NCI-H1694 treated with DMSO at 0.1 percent for 48 hours (cell line): ENCODE data around the gene SIVA1.

Experiments
- DNase-seq: peaks from one replicate; lab custom pipeline; 2025; lab: John Stamatoyannopoulos, UW

The SIVA1 gene

GRCh38 chr14:104784846-104785707, 32.1 kb downstream of the SIVA1 start:
- DNase-seq: peak; percentile 88

- no peak for DNase-seq
Measured at GRCh38 chr14:104785708-104786080, 32.7 kb downstream of the SIVA1 start.

- no peak for DNase-seq
Measured at GRCh38 chr14:104786091-104786586, 33.2 kb downstream of the SIVA1 start.

GRCh38 chr14:104786726-104787675, 34.1 kb downstream of the SIVA1 start:
- DNase-seq: no peak

- DNase-seq: no peak
Measured at GRCh38 chr14:104787736-104788135, 34.8 kb downstream of the SIVA1 start.

DNA sequence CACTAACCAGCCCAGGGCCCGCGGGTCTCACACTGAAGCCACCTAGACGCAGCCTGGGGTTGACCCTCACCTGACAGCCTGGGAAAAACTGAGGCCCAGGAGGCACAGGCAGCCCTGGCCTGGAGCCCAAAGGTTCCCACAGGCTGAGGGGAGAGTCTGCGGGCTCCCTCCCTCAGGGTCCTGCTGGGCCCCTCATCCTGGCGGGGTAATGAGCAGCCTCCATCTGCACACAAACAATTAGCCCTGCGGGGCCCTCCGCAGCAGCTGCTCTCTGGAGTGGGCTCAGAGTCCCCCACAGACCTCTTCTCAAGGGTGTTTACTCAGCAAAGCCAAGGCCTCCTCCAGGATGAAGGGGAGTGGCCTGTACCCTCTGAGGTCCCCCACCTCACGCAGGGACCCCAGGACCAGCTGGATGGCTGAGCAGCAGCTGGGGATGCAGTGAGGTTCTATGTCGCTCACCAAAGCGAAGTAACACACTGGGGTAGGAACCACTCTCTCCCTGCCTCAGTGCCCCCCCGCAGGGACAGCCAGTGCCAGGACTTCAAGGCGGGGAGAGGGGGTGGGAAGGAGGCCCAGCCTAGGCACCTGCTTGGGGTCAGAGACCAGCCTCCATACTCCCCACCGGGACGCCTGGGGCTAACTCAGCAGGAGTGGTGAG, 35.3 kb downstream of the SIVA1 start:
- DNase-seq: peak; percentile 95

DNA sequence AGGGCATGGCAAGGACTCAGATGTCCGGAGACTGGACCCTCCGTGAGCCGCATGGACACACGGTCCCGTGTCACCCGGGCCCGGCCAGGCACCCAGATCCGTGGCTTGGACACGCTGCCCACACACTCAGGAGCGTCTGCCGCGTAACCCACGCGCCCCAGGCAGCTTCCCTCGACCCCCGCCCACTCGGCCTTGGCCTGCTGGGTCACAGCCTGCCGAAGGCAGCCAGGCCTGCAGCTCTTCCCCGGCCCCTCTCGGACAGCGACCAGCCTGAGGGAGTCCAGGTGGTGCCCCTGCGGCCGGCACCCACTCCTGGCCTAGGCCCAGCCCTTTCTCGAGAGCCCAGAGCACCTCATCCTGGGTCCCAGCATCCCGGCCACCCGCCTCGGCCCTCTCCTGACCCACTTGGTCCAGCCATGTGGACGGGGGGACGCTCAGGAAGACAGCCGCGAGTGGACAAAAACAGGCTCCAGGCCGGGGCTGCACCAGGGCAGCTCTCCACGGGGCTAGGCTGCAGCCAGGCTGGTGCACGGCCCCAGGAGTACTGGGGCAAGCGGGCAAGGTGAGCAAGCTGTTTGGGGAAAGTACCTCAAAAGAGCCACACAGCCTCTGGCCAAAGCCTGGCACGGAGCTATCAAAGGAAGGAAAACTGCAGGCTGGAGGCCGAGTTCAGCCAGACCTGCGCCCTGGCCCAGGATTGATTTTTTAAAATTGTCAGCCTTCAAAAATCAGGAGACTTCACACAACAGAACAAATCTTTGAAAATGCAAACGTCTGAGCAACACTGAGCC, 36.1 kb downstream of the SIVA1 start:
- no peak for DNase-seq

DNA sequence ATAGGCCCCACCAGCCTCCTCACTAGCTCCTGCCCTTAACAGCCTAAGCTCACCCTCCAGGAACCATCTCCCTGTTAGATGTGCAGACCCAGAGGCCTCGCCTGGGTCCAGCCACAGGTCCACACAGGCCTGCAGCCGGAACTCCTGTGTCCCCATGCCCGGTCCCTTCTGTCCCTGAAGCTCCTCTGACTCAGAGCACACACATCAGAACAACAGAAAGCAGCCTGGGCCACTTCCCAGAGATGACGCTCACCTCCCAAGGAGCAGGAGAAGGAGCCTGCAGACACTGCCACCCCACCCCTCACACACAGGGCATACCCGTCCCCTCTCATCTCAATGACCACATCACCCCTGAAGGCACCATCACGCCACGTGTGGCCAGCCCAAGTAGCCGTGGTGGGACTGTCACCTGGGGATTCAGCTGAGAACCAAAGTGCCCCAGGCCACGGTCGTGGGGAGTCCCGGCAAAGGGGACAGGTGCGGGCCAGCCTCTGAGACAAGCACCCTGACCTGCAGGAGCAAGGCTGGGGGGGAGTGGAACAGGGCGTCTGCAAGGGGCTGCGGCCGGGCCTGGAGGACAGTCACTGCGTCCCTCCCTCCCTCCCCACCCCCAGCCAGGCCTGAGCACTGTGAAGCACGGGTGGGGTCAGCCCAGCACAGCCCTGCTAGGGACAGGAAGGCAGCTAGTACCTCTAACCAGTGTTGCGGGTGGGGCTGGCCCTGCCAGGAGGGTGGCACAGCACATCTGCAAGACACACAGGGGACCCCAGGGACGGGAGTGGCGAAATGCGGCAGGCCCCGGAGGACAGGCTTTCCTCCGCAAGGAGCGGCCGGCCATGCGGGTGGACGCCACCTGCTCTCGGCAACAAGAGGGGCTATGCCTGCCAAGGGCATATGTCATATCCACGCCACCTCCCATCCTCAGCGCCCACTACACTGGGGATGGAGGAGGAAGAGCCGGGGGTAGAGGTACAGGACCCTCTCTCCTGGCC, 37.1 kb downstream of the SIVA1 start:
- DNase-seq: no peak

DNA sequence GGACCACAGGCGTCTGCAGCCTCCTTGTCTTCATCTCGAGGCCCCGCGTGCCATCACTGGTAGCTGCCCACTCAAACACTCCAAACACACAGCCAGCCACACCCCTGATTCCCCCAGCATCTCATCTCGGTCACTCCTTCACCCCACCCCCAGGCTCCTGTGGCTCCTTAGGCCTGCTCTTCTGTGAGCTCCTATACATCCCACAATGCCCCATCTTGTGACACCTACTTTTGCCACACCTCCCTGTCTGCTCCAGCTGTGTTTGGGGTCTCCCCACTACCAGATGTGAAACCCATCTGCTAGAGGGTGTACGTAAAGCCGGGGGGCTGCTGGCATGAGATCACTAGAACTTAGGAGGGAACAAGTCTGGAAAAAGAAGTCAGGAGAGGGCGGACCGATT, 38.5 kb downstream of the SIVA1 start:
- DNase-seq: no peak

DNA sequence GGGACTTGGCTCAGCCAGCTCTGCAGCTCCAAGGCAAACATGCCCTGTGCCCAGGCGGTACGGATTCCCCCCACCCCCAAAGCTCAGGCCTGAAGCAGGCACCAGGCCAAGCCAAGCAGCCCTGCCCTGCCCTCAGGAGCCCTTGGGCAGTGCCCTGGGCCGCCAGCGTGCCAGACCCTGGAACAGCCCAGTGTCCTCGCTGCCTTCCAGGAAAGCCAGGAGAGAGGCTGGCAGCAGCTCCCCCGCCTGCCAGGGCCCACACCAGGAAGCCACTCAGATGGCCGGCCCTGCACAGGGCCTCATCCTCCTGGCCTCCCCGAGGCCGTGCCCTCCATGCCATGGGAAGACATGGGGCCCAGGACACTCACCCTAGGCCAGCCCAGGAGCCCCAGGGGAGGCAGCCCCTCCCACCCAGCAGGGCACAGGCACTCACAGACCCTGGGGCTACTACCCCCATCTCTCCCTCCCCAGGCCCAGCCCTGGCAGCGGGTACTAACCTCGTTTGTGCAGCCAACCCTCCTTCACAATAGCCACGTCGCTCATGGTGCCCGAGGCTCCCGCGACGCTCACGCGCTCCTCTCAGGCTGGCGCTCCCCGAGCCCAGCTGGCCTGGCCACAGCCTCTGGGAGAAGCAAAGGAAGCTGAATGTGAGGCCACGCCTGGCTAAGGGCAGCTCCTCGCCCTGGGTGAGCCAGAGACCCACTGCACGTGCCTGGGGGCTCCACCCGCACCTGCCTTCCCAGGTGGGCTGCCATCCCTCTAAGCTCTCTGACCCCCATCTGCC, 39.3 kb downstream of the SIVA1 start:
- no peak for DNase-seq

GRCh38 chr14:104792945-104793702, 40.2 kb downstream of the SIVA1 start:
- DNase-seq: no peak

DNA sequence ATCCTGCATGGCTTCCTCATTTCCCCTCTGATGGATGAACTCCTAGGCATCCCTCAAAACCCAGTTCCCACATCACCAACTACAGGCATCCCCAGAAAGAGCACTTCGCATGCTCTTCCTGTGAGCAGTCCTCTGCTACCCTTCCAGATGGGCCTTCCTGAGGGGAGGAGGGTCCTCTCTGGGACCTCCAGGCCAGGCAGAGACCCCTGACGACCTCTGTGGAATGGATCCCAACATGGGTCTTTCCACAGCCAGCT, 40.7 kb downstream of the SIVA1 start:
- no peak for DNase-seq

DNA sequence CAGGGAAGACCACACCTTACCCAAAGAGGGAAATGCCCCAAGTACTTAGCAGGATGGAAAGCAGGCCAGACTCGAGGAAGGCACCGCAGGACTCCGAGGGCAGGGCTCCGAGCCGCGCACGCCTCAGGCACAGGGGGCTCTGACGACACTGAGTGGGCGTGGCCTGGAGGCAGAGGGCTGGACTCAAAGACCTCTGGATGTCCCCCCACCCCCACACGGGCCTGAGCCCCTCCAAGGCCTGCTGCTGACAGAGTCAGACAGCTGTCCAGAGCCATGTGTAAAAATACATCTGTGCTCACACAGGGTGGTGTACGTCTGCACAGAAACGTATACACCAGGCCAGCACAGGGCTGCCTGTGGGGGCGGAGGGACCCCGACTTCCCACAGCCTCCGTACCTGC, 41.2 kb downstream of the SIVA1 start:
- no peak for DNase-seq

DNA sequence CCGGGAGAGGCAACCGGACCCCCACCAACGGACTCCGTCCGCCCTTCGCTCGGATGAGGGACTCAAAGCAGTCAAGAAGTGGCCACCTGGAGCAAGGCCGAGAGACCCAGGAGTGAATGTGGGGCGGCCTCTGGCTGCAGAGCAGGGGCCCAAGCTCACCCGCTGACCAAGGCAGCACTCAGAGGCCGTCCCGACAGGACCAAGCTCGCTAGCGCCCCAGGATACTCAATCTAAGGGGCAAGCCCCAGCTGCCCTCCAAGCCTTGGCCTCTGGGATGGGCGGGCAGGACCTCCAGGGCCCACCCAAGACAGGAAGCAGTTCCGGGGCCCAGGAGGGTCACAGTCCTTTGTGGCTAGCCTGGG, 41.7 kb downstream of the SIVA1 start:
- no peak for DNase-seq

DNA sequence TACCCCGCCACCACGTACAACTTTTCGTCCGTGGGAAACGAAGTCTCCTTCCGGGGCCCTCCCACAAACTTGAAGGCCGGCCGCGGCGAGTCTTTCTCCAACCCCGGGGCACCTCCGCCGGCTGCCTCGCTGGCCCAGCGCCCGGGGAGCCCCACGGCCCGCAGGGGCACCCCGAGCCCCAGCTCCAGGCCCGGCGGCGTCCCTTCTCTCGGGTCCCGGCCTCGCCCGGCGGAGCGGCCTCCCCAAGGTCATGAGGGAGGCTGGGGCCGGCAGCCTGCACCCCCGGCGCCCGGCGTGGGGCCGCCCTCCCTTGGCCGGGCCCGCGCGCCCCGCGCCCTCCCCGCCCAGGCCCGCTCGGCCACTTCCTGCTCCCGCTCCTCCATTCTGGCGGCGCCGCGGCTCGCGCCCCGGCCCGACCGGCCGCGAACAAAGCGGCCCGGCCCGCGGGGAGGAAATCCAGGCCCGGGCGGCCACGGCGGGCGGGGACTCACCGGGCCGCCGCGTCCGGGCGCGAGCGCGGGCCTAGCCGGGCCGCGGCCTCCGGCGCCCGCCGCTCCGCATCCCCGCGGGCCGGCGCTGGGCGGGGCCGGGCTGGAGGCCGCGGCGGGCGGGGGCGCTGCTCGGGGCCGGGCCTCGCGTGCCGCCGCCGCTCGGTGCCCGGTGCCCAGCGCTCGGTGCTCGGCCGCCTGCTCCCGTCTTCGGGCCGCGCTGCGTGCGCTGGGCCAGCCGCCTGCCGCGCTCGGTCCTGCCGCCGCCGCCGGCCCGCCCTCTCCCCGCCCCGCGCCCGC, 42.2 kb downstream of the SIVA1 start, which contains the start of gene AKT1:
Gene AKT1 (minus strand): TSS at position 756 of the 788 bp plus-strand sequence. CDS start 3,105 bp downstream, outside the sequence.
- no peak for DNase-seq

GRCh38 chr14:104795781-104796686, 43.1 kb downstream of the SIVA1 start:
- DNase-seq: no peak

DNA sequence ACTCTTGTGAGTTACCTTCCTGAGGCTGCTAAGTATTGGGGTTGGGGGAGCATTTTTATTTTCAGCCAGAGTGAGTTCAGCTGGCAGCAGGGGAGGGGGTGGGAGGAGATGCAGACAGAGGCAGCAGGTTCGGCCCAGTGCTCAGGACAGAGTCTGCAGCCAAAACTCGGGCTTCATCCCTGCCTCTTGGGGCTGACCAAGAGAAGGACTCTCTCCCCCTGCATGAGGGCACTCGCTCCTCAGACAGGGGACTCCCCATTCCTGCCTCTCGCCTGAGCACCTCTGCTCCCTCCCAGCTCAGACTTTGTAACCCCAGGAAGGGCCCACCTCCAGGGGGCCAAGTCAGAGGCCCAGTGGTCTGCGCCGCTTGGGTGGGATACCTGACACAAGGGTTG, 43.7 kb downstream of the SIVA1 start:
- no peak for DNase-seq
